Mammary epithelial cell (primary cell): ENCODE data around the gene ITPR2.

Experiments
- EZH2 ChIP-seq: IDR thresholded peaks from 2 replicates; pipeline ENCODE4 v1.6.1; 2012; ENCODE audit warnings: low read length, inconsistent platforms, borderline replicate concordance
- TF ChIP-seq, protein P1 (sequence below), 2 donors: IDR thresholded peaks in 1 of 2; conservative IDR thresholded peaks in 1 of 2; 2 replicates each; pipeline ENCODE4 v1.5.1; 2011 to 2012; ENCODE audit warnings: inconsistent platforms in 2 of 2, low read length in 2 of 2, mild to moderate bottlenecking in 2 of 2, control low read depth in 1 of 2, low read depth in 1 of 2; ENCODE audit not compliant: insufficient read depth in 1 of 2; ENCODE audit errors: extremely low read depth in 1 of 2

DNA sequence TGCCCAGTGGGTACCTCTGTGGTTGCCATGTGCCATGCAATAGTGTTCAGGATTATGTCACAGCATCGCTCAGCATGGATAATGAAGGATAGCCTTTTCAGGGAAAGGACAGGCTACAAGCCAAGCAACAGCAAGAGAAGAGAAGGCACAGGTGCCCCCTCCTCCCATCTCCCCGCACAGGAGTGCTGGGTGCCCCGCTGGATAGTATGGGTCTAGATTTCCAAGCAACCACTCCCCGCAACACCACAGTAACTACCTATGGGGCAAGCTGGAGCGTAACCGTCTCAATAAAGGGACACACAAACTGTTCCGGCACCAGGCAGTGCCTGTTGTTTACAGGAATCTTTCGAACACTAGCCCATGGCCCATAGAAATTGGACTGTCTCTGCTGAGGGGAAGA, 222.2 kb downstream of the ITPR2 start:
- TF ChIP-seq, protein P1, sequence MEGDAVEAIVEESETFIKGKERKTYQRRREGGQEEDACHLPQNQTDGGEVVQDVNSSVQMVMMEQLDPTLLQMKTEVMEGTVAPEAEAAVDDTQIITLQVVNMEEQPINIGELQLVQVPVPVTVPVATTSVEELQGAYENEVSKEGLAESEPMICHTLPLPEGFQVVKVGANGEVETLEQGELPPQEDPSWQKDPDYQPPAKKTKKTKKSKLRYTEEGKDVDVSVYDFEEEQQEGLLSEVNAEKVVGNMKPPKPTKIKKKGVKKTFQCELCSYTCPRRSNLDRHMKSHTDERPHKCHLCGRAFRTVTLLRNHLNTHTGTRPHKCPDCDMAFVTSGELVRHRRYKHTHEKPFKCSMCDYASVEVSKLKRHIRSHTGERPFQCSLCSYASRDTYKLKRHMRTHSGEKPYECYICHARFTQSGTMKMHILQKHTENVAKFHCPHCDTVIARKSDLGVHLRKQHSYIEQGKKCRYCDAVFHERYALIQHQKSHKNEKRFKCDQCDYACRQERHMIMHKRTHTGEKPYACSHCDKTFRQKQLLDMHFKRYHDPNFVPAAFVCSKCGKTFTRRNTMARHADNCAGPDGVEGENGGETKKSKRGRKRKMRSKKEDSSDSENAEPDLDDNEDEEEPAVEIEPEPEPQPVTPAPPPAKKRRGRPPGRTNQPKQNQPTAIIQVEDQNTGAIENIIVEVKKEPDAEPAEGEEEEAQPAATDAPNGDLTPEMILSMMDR (conservative IDR thresholded peaks at IDR 0.05 in 1 of 2, IDR thresholded peaks at IDR 0.05 in 1 of 2; ENCODE audit: extremely low read depth in 1 of 2, insufficient read depth in 1 of 2, low read depth in 1 of 2, low read length in 2 of 2), result no peak
- TF ChIP-seq EZH2, result no peak
